Measurements from ENCODE around the gene SCML1.

SCML1 gene

DNA sequence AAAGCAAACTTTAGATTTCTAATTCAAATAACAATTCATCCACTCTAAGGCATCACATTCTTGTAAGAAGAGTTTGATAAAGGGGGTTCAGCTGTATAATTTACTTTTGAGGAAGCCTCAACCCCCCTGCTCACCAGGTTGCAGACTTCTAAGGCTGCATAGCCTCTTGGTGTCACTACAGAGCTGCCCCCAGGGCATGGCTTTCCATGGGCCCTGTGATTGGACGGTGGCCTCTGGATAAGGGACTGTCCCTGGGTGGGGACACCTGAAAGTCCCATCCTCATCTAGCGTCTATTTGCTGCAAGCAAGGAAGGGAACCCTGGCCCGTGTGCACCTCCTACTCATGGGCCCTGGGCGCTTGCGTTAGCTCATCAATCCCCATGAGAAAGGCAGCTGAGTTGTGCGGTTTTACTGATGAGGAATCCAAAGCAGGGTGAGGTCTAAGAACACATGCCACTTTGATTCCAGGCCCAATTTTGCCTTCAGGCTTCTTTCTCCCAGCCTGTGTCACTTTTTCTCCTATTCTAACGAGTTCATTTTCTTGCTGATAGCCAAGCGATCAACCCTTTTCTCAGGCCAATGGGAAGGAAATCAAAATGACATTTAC, 51.8 kb downstream of the SCML1 start:
- DNase-seq (ENCODE audit: low read depth in 1 of 2, low spot score in 1 of 2), result no peak

- DNase-seq (ENCODE audit: low read depth in 1 of 2, low spot score in 1 of 2), result no peak
These were observed 55.5 kb downstream of the SCML1 start for GRCh38 chrX:17792826-17793225.

GRCh38 chrX:17798921-17799320, 61.6 kb downstream of the SCML1 start:
- no peak for DNase-seq (ENCODE audit: low read depth in 1 of 2, low spot score in 1 of 2)

DNA sequence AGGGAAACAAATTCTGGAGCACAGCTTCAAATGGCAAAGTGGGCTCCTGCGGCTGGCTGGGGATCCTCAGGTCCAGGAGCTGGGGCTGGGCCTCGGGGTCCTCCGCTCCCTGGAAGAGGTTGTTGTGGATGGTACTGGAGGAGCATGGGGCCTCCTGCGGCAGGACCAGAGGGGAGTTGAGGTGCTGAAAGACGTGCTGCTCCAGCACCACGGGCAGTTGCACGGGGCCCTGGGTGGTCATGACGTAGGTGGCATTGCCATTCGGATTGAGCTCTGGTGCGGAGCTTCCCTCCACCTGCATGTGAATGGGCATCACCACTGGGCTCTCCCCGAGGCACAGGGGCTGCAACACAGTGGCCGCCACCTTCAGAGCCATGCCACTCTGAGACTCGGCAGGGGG, 64.1 kb downstream of the SCML1 start:
- no peak for DNase-seq (ENCODE audit: low read depth in 1 of 2, low spot score in 1 of 2)

GRCh38 chrX:17802756-17803155, 65.5 kb downstream of the SCML1 start:
- no peak for DNase-seq (ENCODE audit: low read depth in 1 of 2, low spot score in 1 of 2)

- no peak for DNase-seq (ENCODE audit: low read depth in 1 of 2, low spot score in 1 of 2)
These were observed 66.2 kb downstream of the SCML1 start for GRCh38 chrX:17803449-17803848.
